Measurements from ENCODE around the gene DCHS1. TPM values are rescaled to one million over a fixed set of nuclear protein-coding genes. Genes with fewer than 3 reads are reported as not detected.
"Not testable (repeated sequence)": the region's sequence is repeated elsewhere in the genome, so short reads cannot be mapped to it uniquely, and the experiment has no call there.

DCHS1 gene, protein sequence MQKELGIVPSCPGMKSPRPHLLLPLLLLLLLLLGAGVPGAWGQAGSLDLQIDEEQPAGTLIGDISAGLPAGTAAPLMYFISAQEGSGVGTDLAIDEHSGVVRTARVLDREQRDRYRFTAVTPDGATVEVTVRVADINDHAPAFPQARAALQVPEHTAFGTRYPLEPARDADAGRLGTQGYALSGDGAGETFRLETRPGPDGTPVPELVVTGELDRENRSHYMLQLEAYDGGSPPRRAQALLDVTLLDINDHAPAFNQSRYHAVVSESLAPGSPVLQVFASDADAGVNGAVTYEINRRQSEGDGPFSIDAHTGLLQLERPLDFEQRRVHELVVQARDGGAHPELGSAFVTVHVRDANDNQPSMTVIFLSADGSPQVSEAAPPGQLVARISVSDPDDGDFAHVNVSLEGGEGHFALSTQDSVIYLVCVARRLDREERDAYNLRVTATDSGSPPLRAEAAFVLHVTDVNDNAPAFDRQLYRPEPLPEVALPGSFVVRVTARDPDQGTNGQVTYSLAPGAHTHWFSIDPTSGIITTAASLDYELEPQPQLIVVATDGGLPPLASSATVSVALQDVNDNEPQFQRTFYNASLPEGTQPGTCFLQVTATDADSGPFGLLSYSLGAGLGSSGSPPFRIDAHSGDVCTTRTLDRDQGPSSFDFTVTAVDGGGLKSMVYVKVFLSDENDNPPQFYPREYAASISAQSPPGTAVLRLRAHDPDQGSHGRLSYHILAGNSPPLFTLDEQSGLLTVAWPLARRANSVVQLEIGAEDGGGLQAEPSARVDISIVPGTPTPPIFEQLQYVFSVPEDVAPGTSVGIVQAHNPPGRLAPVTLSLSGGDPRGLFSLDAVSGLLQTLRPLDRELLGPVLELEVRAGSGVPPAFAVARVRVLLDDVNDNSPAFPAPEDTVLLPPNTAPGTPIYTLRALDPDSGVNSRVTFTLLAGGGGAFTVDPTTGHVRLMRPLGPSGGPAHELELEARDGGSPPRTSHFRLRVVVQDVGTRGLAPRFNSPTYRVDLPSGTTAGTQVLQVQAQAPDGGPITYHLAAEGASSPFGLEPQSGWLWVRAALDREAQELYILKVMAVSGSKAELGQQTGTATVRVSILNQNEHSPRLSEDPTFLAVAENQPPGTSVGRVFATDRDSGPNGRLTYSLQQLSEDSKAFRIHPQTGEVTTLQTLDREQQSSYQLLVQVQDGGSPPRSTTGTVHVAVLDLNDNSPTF (N-terminal part only)
- total RNA-seq (2021) (11.5 to 14.2 TPM (median 12.6 TPM) in 3 replicates), Bru-seq, nascent RNA (percentile 44 among the genes with signal in this experiment)
- long read RNA-seq, experiment 1, full-length matches to known transcripts = 5 of 42 reads
- long read RNA-seq, experiment 1, partial matches to known transcripts = 22 of 42 reads
- long read RNA-seq, experiment 1, other reads (novel, unspliced or antisense) = 15 of 42 reads
- long read RNA-seq, experiment 2, partial matches to known transcripts = 27 of 28 reads
- long read RNA-seq, experiment 2, other reads (novel, unspliced or antisense) = 1 of 28 reads
- long read RNA-seq, experiment 3 = 0 reads

DNA sequence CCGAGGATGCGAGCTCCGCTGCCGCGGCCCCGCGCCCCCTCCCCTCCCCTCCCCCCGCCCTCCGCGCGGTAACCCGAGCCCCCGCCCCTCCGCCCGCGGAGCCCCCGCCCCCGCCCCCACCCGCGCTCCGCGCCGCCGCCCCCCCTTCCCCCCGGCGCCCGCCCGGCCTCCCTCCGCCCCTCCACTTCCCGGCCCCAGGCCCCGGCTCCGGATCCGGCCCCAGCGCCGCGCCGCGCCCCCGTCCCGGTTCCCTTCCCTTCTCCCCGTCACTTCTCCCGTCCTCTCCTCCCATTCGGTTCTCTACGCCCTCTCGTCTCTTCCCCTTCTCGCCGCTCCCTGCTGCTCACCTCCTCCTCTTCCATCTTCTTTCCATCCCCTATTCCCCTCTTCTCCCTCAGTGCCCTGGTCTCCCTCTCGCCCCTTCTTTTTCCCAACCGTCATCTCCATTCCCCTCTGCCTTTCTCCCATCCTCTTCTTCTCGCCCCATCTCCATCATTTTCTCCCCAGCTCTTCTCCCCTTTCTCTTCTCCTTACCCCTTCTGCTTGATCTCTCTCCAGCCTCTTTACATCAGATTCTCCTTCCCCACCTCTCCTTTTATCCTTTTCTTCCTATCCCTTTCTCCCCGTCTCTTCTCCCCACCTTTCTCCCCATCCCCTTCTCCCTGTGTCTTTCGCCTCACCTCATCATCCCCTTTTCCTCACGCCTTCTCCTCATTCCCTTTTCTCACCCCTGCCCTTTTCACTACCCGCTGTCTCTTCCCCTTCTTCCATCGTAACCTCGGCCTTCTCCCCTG, at the start of gene DCHS1:
Gene DCHS1, minus strand, starts transcription at position 20 of the 794 bp plus-strand sequence. CDS start 14,196 bp downstream, outside the sequence.
- H3K36me3 Mint-ChIP-seq = no peaks in the 10 kb centered on the region
- H3K4me1 Mint-ChIP-seq = peaks cover 11% of the 10 kb centered on the region
- H3K27ac Mint-ChIP-seq = no peak within 1 kb of the TSS
- DNase-seq (ENCODE audit: low spot score) (peak; percentile 63), ATAC-seq (peak; percentile 63)
- CTCF ChIA-PET = interaction anchor here (1.0 to 2.3 kb wide), 5 partner anchors 12 to 277 kb away, joined by 3 to 14 read pairs (median 5); partner anchors contain the start of gene MRPL17
- H3K4me3 Mint-ChIP-seq = peak within 1 kb of the TSS; percentile 79
- TF ChIP-seq KAT7 (CRISPR knock-in tag; IDR thresholded peaks at IDR 0.05; ENCODE audit: borderline replicate concordance) = no peak
- TF ChIP-seq, protein P1, sequence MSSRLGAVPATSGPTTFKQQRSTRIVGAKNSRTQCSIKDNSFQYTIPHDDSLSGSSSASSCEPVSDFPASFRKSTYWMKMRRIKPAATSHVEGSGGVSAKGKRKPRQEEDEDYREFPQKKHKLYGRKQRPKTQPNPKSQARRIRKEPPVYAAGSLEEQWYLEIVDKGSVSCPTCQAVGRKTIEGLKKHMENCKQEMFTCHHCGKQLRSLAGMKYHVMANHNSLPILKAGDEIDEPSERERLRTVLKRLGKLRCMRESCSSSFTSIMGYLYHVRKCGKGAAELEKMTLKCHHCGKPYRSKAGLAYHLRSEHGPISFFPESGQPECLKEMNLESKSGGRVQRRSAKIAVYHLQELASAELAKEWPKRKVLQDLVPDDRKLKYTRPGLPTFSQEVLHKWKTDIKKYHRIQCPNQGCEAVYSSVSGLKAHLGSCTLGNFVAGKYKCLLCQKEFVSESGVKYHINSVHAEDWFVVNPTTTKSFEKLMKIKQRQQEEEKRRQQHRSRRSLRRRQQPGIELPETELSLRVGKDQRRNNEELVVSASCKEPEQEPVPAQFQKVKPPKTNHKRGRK (CRISPR knock-in tag; IDR thresholded peaks at IDR 0.05; ENCODE audit: borderline replicate concordance) = peak; percentile 84; the same call in 1 of the 2 replicates
- H3K9me3 Mint-ChIP-seq = no peaks in the 10 kb centered on the region
- POLR2A ChIA-PET = no interaction called here
- peaks cover 19% of the 10 kb centered on the region for H3K27me3 Mint-ChIP-seq (ENCODE audit: low read depth)

DNA sequence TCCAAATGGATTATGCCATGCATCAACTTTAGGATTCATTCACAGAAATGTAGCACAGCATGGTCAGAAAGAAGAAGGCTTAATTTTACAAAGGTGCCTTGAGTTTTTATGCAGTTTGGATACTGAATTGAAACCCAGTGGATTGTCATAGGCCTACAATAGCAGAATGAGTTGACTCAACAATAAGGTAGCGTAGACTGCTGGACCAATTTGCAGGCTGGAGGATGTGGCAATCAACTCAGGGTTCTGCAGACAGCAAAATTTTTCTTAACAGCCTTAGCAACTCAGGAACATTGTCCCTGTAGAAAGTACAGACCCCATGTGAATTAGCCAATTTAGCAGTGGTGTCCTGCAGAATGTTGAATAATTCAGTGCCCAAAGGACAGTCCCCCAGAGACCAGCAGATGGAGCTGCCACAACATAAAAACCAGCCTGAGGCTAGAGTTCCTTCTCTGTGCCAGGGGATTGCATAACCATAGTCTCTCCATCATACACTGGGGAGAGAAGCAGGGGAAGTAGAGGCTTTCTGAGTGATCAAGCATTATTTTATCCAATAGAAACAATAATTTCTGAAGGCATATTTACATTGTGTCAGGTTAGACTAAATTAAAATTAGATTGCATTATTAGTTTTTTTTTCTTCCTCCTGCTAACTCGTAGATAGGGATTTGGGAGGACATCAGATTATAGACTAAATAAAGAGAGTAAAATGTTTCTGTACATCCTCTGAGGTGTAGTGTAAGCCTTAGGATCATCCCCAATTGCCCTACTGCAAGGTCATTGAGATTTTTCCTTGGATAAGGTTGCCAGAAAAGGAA, 47.8 kb upstream of the DCHS1 start:
- TF ChIP-seq GRHL2 (CRISPR knock-in tag; IDR thresholded peaks at IDR 0.05; ENCODE audit: insufficient replicate concordance, severe bottlenecking) = no peak
- TF ChIP-seq, protein P2, sequence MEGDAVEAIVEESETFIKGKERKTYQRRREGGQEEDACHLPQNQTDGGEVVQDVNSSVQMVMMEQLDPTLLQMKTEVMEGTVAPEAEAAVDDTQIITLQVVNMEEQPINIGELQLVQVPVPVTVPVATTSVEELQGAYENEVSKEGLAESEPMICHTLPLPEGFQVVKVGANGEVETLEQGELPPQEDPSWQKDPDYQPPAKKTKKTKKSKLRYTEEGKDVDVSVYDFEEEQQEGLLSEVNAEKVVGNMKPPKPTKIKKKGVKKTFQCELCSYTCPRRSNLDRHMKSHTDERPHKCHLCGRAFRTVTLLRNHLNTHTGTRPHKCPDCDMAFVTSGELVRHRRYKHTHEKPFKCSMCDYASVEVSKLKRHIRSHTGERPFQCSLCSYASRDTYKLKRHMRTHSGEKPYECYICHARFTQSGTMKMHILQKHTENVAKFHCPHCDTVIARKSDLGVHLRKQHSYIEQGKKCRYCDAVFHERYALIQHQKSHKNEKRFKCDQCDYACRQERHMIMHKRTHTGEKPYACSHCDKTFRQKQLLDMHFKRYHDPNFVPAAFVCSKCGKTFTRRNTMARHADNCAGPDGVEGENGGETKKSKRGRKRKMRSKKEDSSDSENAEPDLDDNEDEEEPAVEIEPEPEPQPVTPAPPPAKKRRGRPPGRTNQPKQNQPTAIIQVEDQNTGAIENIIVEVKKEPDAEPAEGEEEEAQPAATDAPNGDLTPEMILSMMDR (IDR thresholded peaks at IDR 0.05) = 0 out of 2 replicates have a peak, but pooled peaks have one; percentile 13
- no peaks in the 10 kb centered on the region for H3K36me3 Mint-ChIP-seq
- H3K27me3 Mint-ChIP-seq (ENCODE audit: low read depth) = peaks cover 2% of the 10 kb centered on the region; the same call in 1 of the 2 replicates
- H3K4me1 Mint-ChIP-seq = peaks cover 16% of the 10 kb centered on the region
- ChIA-PET CTCF (interaction anchor here (0.6 to 3.2 kb wide), 6 partner anchors 15 to 324 kb away, joined by 3 to 32 read pairs (median 6); partner anchors contain the start of gene MRPL17), POLR2A (no interaction called here)
- H3K4me3 Mint-ChIP-seq = no peak overlapping the region
- DNase-seq (ENCODE audit: low spot score) (peak; percentile 36), ATAC-seq (peak; percentile 90)
- no peaks in the 10 kb centered on the region for H3K9me3 Mint-ChIP-seq
- no peak overlapping the region for H3K27ac Mint-ChIP-seq

DNA sequence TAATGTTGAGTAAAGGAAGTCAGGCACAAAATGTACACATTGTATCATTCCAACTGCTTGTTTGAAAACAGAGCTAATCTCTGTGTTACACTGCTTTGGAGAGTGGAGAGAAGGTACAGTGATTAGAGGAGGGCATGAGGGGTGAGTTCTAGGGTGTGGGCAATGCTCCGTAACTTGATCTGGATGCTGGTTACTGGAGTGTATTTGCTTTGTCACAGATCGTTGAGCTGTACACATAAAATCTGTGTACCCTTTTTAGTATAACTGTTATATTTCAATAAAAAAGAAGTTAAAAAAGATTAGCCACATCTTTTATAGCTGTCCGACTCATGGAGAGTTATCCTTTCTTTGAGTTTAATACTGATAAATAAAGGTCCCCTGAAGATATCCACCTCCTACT, 46.3 kb upstream of the DCHS1 start:
- POLR2A ChIA-PET = interaction anchor here (1.1 kb wide), 1 partner anchor 64 kb away, joined by 3 read pairs; no protein-coding TSS in a partner anchor
- not testable (repeated sequence) for H3K4me3 Mint-ChIP-seq; H3K27me3 Mint-ChIP-seq (ENCODE audit: low read depth)

DNA sequence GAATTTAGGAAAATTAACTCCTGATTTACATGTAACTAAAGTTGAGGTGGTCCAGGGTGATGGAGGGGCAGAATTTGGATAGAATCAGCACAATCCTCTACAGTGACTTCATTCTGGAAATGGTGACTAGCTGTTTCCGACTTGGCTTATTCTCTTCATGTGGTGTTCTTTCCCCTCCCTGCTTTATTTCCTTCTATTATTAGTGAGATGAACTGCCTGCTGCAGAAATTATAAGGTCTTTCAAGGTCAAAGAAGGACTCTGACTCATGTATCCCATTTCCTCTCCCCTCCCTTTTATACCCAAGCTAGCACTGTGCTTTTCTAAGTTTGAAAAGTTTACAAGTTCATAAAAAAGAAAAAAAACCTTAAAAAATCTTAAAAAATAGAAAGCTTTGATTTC, 39.8 kb upstream of the DCHS1 start:
- no peak overlapping the region for H3K4me3 Mint-ChIP-seq
- no peak overlapping the region for H3K27ac Mint-ChIP-seq
- DNase-seq (ENCODE audit: low spot score) (no peak), ATAC-seq (no peak)
- no peaks in the 10 kb centered on the region for H3K9me3 Mint-ChIP-seq
- ChIA-PET POLR2A (no interaction called here), CTCF (interaction anchor here (1.0 to 2.5 kb wide), 5 partner anchors 11 to 316 kb away, joined by 3 to 9 read pairs (median 5); partner anchors contain the start of gene MRPL17)
- peaks cover 2% of the 10 kb centered on the region; the same call in 1 of the 2 replicates for H3K27me3 Mint-ChIP-seq (ENCODE audit: low read depth)
- no peaks in the 10 kb centered on the region for H3K36me3 Mint-ChIP-seq
- H3K4me1 Mint-ChIP-seq = peaks cover 8% of the 10 kb centered on the region
- TF ChIP-seq FOXJ3 (CRISPR knock-in tag; IDR thresholded peaks at IDR 0.05; ENCODE audit: borderline replicate concordance) = no peak
- TF ChIP-seq, protein P3, sequence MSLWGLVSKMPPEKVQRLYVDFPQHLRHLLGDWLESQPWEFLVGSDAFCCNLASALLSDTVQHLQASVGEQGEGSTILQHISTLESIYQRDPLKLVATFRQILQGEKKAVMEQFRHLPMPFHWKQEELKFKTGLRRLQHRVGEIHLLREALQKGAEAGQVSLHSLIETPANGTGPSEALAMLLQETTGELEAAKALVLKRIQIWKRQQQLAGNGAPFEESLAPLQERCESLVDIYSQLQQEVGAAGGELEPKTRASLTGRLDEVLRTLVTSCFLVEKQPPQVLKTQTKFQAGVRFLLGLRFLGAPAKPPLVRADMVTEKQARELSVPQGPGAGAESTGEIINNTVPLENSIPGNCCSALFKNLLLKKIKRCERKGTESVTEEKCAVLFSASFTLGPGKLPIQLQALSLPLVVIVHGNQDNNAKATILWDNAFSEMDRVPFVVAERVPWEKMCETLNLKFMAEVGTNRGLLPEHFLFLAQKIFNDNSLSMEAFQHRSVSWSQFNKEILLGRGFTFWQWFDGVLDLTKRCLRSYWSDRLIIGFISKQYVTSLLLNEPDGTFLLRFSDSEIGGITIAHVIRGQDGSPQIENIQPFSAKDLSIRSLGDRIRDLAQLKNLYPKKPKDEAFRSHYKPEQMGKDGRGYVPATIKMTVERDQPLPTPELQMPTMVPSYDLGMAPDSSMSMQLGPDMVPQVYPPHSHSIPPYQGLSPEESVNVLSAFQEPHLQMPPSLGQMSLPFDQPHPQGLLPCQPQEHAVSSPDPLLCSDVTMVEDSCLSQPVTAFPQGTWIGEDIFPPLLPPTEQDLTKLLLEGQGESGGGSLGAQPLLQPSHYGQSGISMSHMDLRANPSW (CRISPR knock-in tag; conservative IDR thresholded peaks at IDR 0.05; ENCODE audit: low read depth) = no peak
- TF ChIP-seq SMAD4 (CRISPR knock-in tag; IDR thresholded peaks at IDR 0.05) = no peak
- TF ChIP-seq, protein P4, sequence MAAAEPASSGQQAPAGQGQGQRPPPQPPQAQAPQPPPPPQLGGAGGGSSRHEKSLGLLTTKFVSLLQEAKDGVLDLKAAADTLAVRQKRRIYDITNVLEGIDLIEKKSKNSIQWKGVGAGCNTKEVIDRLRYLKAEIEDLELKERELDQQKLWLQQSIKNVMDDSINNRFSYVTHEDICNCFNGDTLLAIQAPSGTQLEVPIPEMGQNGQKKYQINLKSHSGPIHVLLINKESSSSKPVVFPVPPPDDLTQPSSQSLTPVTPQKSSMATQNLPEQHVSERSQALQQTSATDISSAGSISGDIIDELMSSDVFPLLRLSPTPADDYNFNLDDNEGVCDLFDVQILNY (CRISPR knock-in tag; IDR thresholded peaks at IDR 0.05) = no peak
- TF ChIP-seq, protein P5, sequence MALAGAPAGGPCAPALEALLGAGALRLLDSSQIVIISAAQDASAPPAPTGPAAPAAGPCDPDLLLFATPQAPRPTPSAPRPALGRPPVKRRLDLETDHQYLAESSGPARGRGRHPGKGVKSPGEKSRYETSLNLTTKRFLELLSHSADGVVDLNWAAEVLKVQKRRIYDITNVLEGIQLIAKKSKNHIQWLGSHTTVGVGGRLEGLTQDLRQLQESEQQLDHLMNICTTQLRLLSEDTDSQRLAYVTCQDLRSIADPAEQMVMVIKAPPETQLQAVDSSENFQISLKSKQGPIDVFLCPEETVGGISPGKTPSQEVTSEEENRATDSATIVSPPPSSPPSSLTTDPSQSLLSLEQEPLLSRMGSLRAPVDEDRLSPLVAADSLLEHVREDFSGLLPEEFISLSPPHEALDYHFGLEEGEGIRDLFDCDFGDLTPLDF (CRISPR knock-in tag; IDR thresholded peaks at IDR 0.05) = no peak

More for the DNA sequence above, 46.3 kb upstream of the DCHS1 start:
- H3K4me1 Mint-ChIP-seq = peaks cover 16% of the 10 kb centered on the region
- H3K27ac Mint-ChIP-seq; DNase-seq (ENCODE audit: low spot score); H3K9me3 Mint-ChIP-seq; ATAC-seq; H3K36me3 Mint-ChIP-seq: not testable (repeated sequence)
- CTCF ChIA-PET = interaction anchor here (3.2 kb wide), 1 partner anchor 54 kb away, joined by 32 read pairs; no protein-coding TSS in a partner anchor
